Thyroid gland (tissue), 4 donors: ENCODE results near the gene CLCF1. TPM values are rescaled to one million over a fixed set of nuclear protein-coding genes. Genes with fewer than 3 reads are reported as not detected.
A peak's percentile ranks its signal among the peaks of the same experiment; 100 is the strongest.

ENCODE experiments used
- DNase-seq, 2 donors: peaks; one replicate each; pipeline ENCODE4 v3.0.0-alpha.2; 2019
- H3K27ac ChIP-seq, 3 donors: fragments of 200-600 bp; sonication (generic); 1 replicate in 2 of 3; 2 replicates in 1 of 3; pipeline ENCODE4 v1.5.1; 2016 to 2019; ENCODE audit warnings: mild to moderate bottlenecking in 1 of 3, moderate library complexity in 1 of 3
- H3K27me3 ChIP-seq: fragments of 200-600 bp; sonication (generic); one replicate; pipeline ENCODE4 v1.5.1; 2019
- H3K36me3 ChIP-seq, 2 donors: fragments of 200-600 bp; sonication (generic); one replicate each; pipeline ENCODE4 v1.5.1; 2016 to 2019
- H3K4me1 ChIP-seq, 2 donors: fragments of 200-600 bp; sonication (generic); one replicate each; pipeline ENCODE4 v1.5.1; 2017 to 2019
- H3K4me3 ChIP-seq, 3 donors: fragments of 200-600 bp; sonication (generic); replicated peaks in 1 of 3; 1 replicate in 2 of 3; 2 replicates in 1 of 3; pipeline ENCODE4 v1.5.1; 2016; ENCODE audit warnings: mild to moderate bottlenecking in 1 of 3
- H3K9me3 ChIP-seq: fragments of 200-600 bp; sonication (generic); one replicate; pipeline ENCODE4 v1.5.1; 2017
- CTCF ChIP-seq, 6 experiments: fragments of 200-600 bp in 3 of 6; fragments of 450-650 bp in 3 of 6; sonication (generic) in 3 of 6; IDR thresholded peaks; one replicate each; pipeline ENCODE4 v1.5.1; 2016 to 2019; ENCODE audit warnings: antibody characterized with exemption in 6 of 6, mild to moderate bottlenecking in 2 of 6, inconsistent platforms in 1 of 6, moderate library complexity in 1 of 6
- POLR2A ChIP-seq, 2 donors: fragments of 450-650 bp; IDR thresholded peaks; one replicate each; pipeline ENCODE4 v1.6.1; 2017; ENCODE audit warnings: antibody characterized with exemption in 2 of 2, mild to moderate bottlenecking in 2 of 2, moderate library complexity in 1 of 2
- WGBS, 2 donors: methylation state at CpG; one replicate each; pipeline ENCODE4 v1.1.5; 2017; 5-methylcytosine and 5-hydroxymethylcytosine counted together
- intact Hi-C: fragments of 100-400 bp; cut with DNase I; formaldehyde crosslinking; loops from one replicate; pipeline ENCODE4 v1.15.1; 2023
- total RNA-seq, 4 donors: library from RNA; depleted of rRNA; stranded (reverse); fragments of >200 nt; gene quantifications; one replicate each; pipeline ENCODE4 v1.2.3, GENCODE V29; 2016

CLCF1 gene
- total RNA-seq, 4 donors from 2014 or later, result 4.3 to 9.4 (median 6.9) TPM

DNA sequence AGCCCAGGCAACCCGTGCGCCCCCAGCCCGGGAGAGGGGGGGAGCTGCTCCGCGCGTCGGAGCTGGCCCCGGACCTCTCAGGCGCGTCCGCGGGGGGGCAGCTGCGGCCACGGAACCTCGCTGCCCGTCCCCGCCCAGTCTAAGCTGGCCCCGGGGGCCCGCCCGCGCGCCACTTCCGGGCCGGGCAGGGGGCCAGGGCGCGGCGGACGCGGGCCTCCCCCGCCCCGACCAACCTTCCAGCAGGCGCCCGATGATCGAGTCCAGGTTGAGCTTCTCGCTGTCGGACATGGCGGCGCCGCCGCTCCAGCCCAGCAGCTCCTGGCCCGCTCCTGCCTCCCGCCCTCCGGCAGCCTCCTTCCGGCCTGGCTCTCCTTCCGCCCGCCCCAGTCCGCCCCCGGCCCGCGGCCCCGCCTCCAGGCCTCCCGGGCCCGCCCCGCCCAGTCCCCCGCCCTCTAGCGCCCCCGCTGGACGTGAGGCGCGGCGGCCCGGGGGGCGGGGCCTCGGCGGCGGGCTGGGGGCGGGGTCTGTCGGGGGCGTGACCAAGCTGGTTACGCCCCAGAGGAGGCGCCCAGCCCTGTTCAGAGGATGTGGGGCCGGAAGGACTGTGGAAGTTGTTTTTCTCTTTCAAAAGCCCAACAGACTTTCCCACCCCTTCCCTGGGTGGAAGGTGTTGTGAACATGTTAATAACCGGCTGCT lies 28.2 kb upstream of the CLCF1 start, which contains the start of gene PPP1CA:
PPP1CA (minus strand) TSS at position 364 of the 697 bp plus-strand sequence; CDS start at position 288, 76 bp downstream.
- TF ChIP-seq CTCF (IDR thresholded peaks at IDR 0.05) (peak in 3 of 6 experiments; percentile 25 to 82 (median 34)), POLR2A (IDR thresholded peaks at IDR 0.05) (peak in 1 of 2 donors; percentile 75)
- Histone ChIP-seq H3K4me1 (peaks cover 37 to 59% of the 10 kb centered on the region in 2 donors), H3K9me3 (no peaks in the 10 kb centered on the region), H3K36me3 (peaks cover 24 to 25% of the 10 kb centered on the region in 2 donors), H3K4me3 (peak within 1 kb of the TSS; percentile 33 to 95 (median 63)), H3K27me3 (no peaks in the 10 kb centered on the region), H3K27ac (peak within 1 kb of the TSS; percentile 81 to 89 (median 85))
- intact Hi-C loops, result no loop called here
- DNase-seq, result peak; percentile 89 to 90
- 0% methylated on average over 2 to 6 of the region's 73 CpGs for WGBS, 2 donors

DNA sequence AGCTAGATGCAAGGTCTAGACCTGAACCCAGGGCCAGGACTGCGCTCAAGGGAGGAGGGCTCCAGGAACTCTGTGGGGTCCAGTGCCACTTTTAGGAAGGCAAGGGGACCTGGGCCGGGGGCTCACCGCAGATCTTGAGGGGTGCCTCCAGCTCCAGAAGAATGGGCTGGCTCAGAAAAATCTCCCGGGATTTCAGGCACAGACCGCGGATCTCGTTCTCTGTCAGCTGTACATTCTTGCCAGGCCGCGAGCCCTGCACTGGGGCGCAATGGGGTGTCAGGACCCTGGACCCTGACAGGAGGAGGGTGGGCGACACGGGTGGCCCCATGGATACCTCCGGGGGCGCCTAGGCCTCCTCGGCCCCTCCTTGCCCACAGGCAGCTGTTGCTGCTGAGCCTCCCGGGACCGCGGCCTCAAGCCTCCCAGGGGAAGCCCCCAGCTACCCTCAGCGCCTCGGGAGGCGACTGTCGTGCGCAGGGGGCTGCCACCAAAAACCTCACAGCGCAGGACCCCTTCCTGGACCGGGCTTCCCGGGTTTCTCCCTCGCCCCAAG lies 27.6 kb upstream of the CLCF1 start:
- Histone ChIP-seq H3K9me3 (no peaks in the 10 kb centered on the region), H3K4me1 (peaks cover 37 to 54% of the 10 kb centered on the region in 2 donors), H3K27me3 (no peaks in the 10 kb centered on the region), H3K4me3 (peak overlapping the region; percentile 33 to 95 (median 63)), H3K27ac (peak overlapping the region; percentile 75 to 89 (median 85)), H3K36me3 (peaks cover 24 to 25% of the 10 kb centered on the region in 2 donors)
- WGBS, 2 donors, result 12% methylated on average over 7 of the region's 27 CpGs; no CpG with 5 or more reads in 1 of the 2 donors
- DNase-seq, result peak in 1 of 2 donors; percentile 30
- intact Hi-C loops, result no loop called here
- no peak for TF ChIP-seq CTCF (IDR thresholded peaks at IDR 0.05)
- TF ChIP-seq POLR2A (IDR thresholded peaks at IDR 0.05), result no peak

DNA sequence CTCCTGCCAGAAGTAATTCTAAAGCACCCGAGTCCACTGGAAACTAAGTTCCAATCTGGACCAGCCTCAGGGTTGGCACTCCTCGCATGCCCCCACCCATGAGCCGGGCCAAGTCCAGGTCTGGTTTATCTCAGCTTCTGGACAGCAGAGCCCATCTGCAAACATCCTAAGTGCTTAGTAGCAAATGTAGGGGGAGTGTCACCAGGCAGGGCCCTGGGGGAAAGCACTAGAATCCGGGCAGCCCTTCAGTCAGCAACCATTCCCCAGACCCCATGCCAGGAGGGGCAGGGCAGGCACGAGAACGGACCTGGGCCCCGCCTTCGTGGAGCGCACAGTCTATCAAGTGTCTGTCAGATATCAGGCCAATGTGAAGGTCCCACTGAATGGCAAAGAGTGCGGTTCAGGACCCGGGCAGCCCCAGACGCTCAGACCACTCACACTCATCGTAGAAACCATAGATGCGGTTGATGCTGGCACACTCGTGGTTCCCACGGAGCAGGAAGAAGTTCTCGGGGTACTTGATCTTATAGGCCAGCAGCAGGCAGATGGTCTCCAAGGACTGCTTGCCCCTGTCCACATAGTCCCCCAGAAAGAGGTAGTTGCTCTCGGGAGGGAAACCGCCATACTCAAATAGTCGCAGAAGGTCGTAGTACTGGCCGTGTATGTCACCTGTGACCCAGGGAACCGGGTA lies 27.0 kb upstream of the CLCF1 start:
- intact Hi-C loops, result no loop called here
- H3K4me3 ChIP-seq, result peak overlapping the region; percentile 33 to 95 (median 63)
- peaks cover 24 to 25% of the 10 kb centered on the region in 2 donors for H3K36me3 ChIP-seq
- WGBS, 2 donors, result 50 to 51% methylated on average over 3 to 23 of the region's 23 CpGs
- H3K4me1 ChIP-seq, result peaks cover 37 to 48% of the 10 kb centered on the region in 2 donors
- H3K27me3 ChIP-seq, result no peaks in the 10 kb centered on the region
- TF ChIP-seq CTCF (IDR thresholded peaks at IDR 0.05) (no peak), POLR2A (IDR thresholded peaks at IDR 0.05) (no peak)
- no peak for DNase-seq
- H3K9me3 ChIP-seq, result no peaks in the 10 kb centered on the region
- peak overlapping the region in 2 of 3 donors; percentile 85 to 89 for H3K27ac ChIP-seq

DNA sequence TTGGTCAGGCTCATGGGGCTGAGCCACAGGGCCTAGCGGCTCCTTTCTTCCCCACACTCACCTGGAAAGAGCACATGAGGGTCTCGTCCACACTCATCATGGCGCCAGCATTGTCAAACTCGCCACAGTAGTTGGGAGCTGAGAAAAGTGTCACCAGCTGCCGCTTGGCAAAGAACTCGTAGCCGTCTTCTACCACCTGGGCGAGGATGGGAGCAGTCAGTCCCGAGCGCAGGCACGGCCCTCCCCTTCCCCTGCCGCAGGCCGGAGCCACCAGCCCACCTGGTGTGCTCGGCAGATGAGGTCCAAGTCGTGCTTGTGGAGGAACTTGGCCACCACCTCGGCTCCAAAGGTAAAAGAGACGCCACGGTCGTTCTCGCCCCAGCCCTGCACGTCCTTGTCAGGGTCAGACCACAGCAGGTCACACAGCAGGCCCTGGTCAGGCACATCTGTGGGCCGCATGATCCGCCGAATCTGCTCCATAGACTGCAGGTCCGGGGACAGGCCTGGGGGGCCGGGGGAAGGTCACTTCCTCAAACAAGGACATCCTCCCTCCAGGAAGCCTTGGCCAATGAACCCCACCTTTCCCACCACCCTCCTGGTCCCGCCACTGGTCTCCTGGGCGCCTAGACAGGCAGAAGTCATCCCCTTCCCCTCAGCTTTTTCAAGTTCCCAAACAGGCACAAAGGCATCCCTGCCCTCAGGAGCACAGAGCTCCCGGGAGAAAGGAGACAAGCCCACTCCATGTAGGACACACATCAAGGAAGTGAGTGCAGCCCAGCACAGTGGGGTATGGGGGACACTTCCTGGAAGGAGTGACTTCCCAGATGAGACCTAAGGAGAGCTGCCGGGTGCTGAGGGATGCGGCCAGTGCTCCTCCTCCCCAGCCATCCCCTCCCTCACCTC lies 25.5 kb upstream of the CLCF1 start:
- no peak overlapping the region for H3K4me3 ChIP-seq
- peaks cover 31 to 35% of the 10 kb centered on the region in 2 donors for H3K4me1 ChIP-seq
- WGBS, 2 donors, result 87 to 94% methylated on average over 24 to 25 of the region's 31 CpGs
- peaks cover 24 to 25% of the 10 kb centered on the region in 2 donors for H3K36me3 ChIP-seq
- intact Hi-C loops, result loop anchor here (10.0 kb wide), 1 partner anchor 66 kb away; the partner anchor contains the start of gene TMEM134
- H3K27me3 ChIP-seq, result no peaks in the 10 kb centered on the region
- no peak overlapping the region for H3K27ac ChIP-seq
- TF ChIP-seq CTCF (IDR thresholded peaks at IDR 0.05) (no peak), POLR2A (IDR thresholded peaks at IDR 0.05) (no peak)
- H3K9me3 ChIP-seq, result no peaks in the 10 kb centered on the region
- DNase-seq, result no peak
